Neural progenitor cell (in vitro differentiated cells): ENCODE measurements around the gene MTX1. TPM values are rescaled to one million over a fixed set of nuclear protein-coding genes. Genes with fewer than 3 reads are reported as not detected.
A peak's percentile ranks its signal among the peaks of the same experiment; 100 is the strongest.

Experiments used
- DNase-seq: peaks from one replicate; pipeline ENCODE4 v3.0.0-alpha.2; 2016; ENCODE audit warnings: low spot score
- H2AFZ ChIP-seq: fragments of 200-600 bp; sonication (generic); replicated peaks from 2 replicates; pipeline ENCODE4 v1.6.1; 2016; ENCODE audit warnings: antibody characterized with exemption
- H3F3A ChIP-seq: fragments of 200-600 bp; sonication (generic); 2 replicates; pipeline ENCODE4 v1.6.1; 2016; ENCODE audit warnings: antibody characterized with exemption, low read depth
- H3K27ac ChIP-seq: fragments of 200-600 bp; sonication (generic); 2 replicates; pipeline ENCODE4 v1.5.1; 2016; ENCODE audit warnings: mild to moderate bottlenecking
- H3K27me3 ChIP-seq: fragments of 200-600 bp; sonication (generic); 2 replicates; pipeline ENCODE4 v1.6.1; 2016; ENCODE audit warnings: mild to moderate bottlenecking, moderate library complexity
- H3K36me3 ChIP-seq: fragments of 200-600 bp; sonication (generic); 2 replicates; pipeline ENCODE4 v1.5.1; 2016
- H3K4me1 ChIP-seq: fragments of 200-600 bp; sonication (generic); 2 replicates; pipeline ENCODE4 v1.6.1; 2016; ENCODE audit warnings: mixed run types
- H3K4me2 ChIP-seq: fragments of 200-600 bp; sonication (generic); 2 replicates; pipeline ENCODE4 v1.6.1; 2016
- H3K4me3 ChIP-seq: fragments of 200-600 bp; sonication (generic); 2 replicates; pipeline ENCODE4 v1.5.1; 2016
- H3K79me2 ChIP-seq: fragments of 200-600 bp; sonication (generic); 2 replicates; pipeline ENCODE4 v1.6.1; 2016; ENCODE audit warnings: low read depth
- H3K9ac ChIP-seq: fragments of 200-600 bp; sonication (generic); 2 replicates; pipeline ENCODE4 v1.6.1; 2016
- H3K9me3 ChIP-seq: fragments of 200-600 bp; sonication (generic); 2 replicates; pipeline ENCODE4 v1.5.1; 2016; ENCODE audit warnings: low read depth
- H4K20me1 ChIP-seq: fragments of 200-600 bp; sonication (generic); 2 replicates; pipeline ENCODE4 v1.6.1; 2016; ENCODE audit warnings: low read depth
- H3K27ac Mint-ChIP-seq: 3 replicates; pipeline ENCODE4 v1.8.0; 2021; ENCODE audit warnings: mixed read lengths
- H3K27me3 Mint-ChIP-seq: 2 replicates; pipeline ENCODE4 v1.8.0; 2022; ENCODE audit warnings: low read depth, mild to moderate bottlenecking, inconsistent platforms, moderate library complexity, mixed read lengths; ENCODE audit not compliant: insufficient read depth
- H3K36me3 Mint-ChIP-seq: 3 replicates; pipeline ENCODE4 v1.8.0; 2021; ENCODE audit warnings: mixed read lengths
- H3K4me1 Mint-ChIP-seq: 3 replicates; pipeline ENCODE4 v1.8.0; 2021; ENCODE audit warnings: mixed read lengths
- H3K4me3 Mint-ChIP-seq: 3 replicates; pipeline ENCODE4 v1.8.0; 2021; ENCODE audit warnings: mild to moderate bottlenecking, moderate library complexity, mixed read lengths
- H3K9me3 Mint-ChIP-seq: 3 replicates; pipeline ENCODE4 v1.8.0; 2020; ENCODE audit warnings: mixed read lengths
- CTCF ChIP-seq: fragments of 200-600 bp; sonication (generic); IDR thresholded peaks from 2 replicates; pipeline ENCODE4 v1.5.1; 2017; ENCODE audit warnings: antibody characterized with exemption, mild to moderate bottlenecking
- EZH2 ChIP-seq: fragments of 200-600 bp; sonication (generic); IDR thresholded peaks from 2 replicates; pipeline ENCODE4 v1.6.1; 2017; ENCODE audit warnings: antibody characterized with exemption, mild to moderate bottlenecking, moderate library complexity
- EZH2phosphoT487 ChIP-seq: fragments of 200-600 bp; sonication (generic); IDR thresholded peaks from 2 replicates; pipeline ENCODE4 v1.6.1; 2017; ENCODE audit warnings: antibody characterized with exemption
- microRNA counts: library from miRNA; unstranded; fragments of <30 nt; microRNA quantifications from one replicate; lab custom pipeline; 2016
- total RNA-seq: library from RNA; depleted of rRNA; stranded (reverse); fragments of >200 nt; gene quantifications from 2 replicates; pipeline ENCODE4 v1.2.3, GENCODE V29; 2015; ENCODE audit warnings: low replicate concordance

The MTX1 gene
- total RNA-seq, 1 donor from 2014 or later: 25.6 TPM

DNA sequence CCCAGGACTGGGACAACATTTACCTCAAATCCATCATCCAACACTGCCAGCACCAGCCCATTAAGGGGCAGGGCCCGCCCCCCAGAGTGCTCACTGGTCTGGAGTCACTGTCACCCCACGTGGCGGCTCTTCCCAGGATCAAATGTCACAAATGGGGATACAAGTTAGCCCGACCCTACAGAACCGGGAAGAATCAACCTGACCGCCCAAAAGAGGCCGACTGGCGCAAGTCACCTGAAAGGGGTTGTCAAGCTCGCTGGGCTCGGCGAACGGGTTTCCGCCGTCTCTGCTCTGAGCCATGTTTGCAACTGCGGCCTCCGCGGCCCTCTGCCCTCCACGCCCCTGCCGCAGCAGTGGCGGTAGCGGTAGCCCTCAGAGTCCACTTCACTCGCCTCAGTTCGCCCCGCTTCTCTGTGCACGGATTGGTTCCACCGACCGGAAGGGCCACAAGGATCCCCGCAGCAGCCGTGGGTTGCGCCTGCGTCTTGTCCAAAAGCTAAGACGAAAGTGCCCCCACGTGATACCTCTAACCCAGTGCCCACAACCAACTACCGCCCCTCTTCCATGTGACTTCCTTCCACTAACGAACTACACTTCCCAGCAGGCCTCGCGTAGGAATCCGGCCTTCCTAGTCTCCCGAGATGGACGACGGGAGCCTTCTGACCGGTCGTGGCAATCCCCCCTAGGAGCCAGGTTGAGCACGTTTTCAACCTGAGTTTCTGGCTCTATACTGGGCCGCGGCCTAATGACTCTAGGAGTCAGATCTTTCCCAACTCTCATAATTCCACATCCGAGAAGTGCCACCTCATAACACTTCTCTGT lies 53.6 kb downstream of the MTX1 start, which contains the start of gene SCAMP3:
Gene SCAMP3, minus strand, starts transcription at position 509 of the 822 bp plus-strand sequence. Its CDS starts 209 bp downstream, at position 300.
- no peaks in the 10 kb centered on the region for H3K9me3 Mint-ChIP-seq
- H3K27me3 Mint-ChIP-seq: peaks cover 13% of the 10 kb centered on the region
- TF ChIP-seq EZH2 (no peak), EZH2phosphoT487 (no peak), CTCF (no peak)
- no peaks in the 10 kb centered on the region for H4K20me1 ChIP-seq
- peaks cover 57% of the 10 kb centered on the region for H3F3A ChIP-seq
- H2AFZ ChIP-seq: no peak within 1 kb of the TSS
- no peaks in the 10 kb centered on the region for H3K27me3 ChIP-seq
- H3K36me3 ChIP-seq: peaks cover 6% of the 10 kb centered on the region
- H3K27ac Mint-ChIP-seq: peak within 1 kb of the TSS; percentile 96
- no peaks in the 10 kb centered on the region for H3K9me3 ChIP-seq
- peak within 1 kb of the TSS; percentile 62 for H3K27ac ChIP-seq
- H3K4me2 ChIP-seq: peak within 1 kb of the TSS; percentile 81
- H3K36me3 Mint-ChIP-seq: peaks cover 31% of the 10 kb centered on the region
- H3K4me3 ChIP-seq: peak within 1 kb of the TSS; percentile 62
- H3K4me1 ChIP-seq: peaks cover 6% of the 10 kb centered on the region
- peak within 1 kb of the TSS; percentile 97 for H3K4me3 Mint-ChIP-seq
- H3K9ac ChIP-seq: peak within 1 kb of the TSS; percentile 58
- H3K4me1 Mint-ChIP-seq: peaks cover 22% of the 10 kb centered on the region
- DNase-seq: peak; percentile 97
- H3K79me2 ChIP-seq: peaks cover 19% of the 10 kb centered on the region

GRCh38 chr1:155263067-155263466 lies 54.6 kb downstream of the MTX1 start:
- Histone ChIP-seq H3K9me3 (no peaks in the 10 kb centered on the region), H2AFZ (no peak overlapping the region), H3K4me3 (no peak overlapping the region), H3F3A (peaks cover 68% of the 10 kb centered on the region), H3K27me3 (no peaks in the 10 kb centered on the region), H3K4me1 (peaks cover 6% of the 10 kb centered on the region), H3K9ac (no peak overlapping the region), H3K36me3 (peaks cover 12% of the 10 kb centered on the region), H3K27ac (no peak overlapping the region), H4K20me1 (peaks cover 8% of the 10 kb centered on the region), H3K79me2 (peaks cover 19% of the 10 kb centered on the region), H3K4me2 (no peak overlapping the region)
- DNase-seq: no peak
- Mint-ChIP-seq H3K4me1 (peaks cover 22% of the 10 kb centered on the region), H3K36me3 (peaks cover 34% of the 10 kb centered on the region), H3K27ac (no peak overlapping the region), H3K4me3 (peak overlapping the region; percentile 97), H3K9me3 (no peaks in the 10 kb centered on the region), H3K27me3 (peaks cover 13% of the 10 kb centered on the region)
- TF ChIP-seq CTCF (no peak), EZH2phosphoT487 (no peak), EZH2 (no peak)

MicroRNA genes within 50 kb of the gene (microRNA counts, 767-probe panel; counts per million panel counts)
- 9,727 counts per million, percentile 97 among the panel's probes with 10 or more counts for microRNA hsa-miR-92b-3p (lab: Ali Mortazavi, UCI)

Other genes starting within 250 kb of the MTX1 start
- gene PYGO2, start 246.9 kb upstream of the MTX1 start, total RNA-seq: 32.1 and 48.1 TPM in 2 replicates
- 69.0 and 86.5 TPM in 2 replicates for gene SHC1, start 237.9 kb upstream of the MTX1 start, total RNA-seq
- gene CKS1B, start 234.0 kb upstream of the MTX1 start, total RNA-seq: 210 and 297 TPM in 2 replicates
- 19.3 and 47.4 TPM in 2 replicates for gene FLAD1, start 225.4 kb upstream of the MTX1 start, total RNA-seq
- gene LENEP, start 215.1 kb upstream of the MTX1 start, total RNA-seq: not detected in 2 replicates
- gene ZBTB7B, start 205.9 kb upstream of the MTX1 start, total RNA-seq: 4.7 and 15.7 TPM in 2 replicates
- 1.8 and 2.0 TPM in 2 replicates for gene DCST2, start 174.9 kb upstream of the MTX1 start, total RNA-seq
- not detected in 2 replicates for gene DCST1, start 174.9 kb upstream of the MTX1 start, total RNA-seq
- 15.7 and 44.9 TPM in 2 replicates for gene ADAM15, start 157.4 kb upstream of the MTX1 start, total RNA-seq
- 10.7 and 18.4 TPM in 2 replicates for gene EFNA4, start 145.0 kb upstream of the MTX1 start, total RNA-seq
- 4.0 and 9.6 TPM in 2 replicates for gene EFNA3, start 129.9 kb upstream of the MTX1 start, total RNA-seq
- gene EFNA1, start 80.8 kb upstream of the MTX1 start, total RNA-seq: 0.34 and 0.65 TPM in 2 replicates
- gene SLC50A1, start 72.8 kb upstream of the MTX1 start, total RNA-seq: 14.4 and 29.0 TPM in 2 replicates
- 16.8 and 133 TPM in 2 replicates for gene DPM3, start 68.2 kb upstream of the MTX1 start, total RNA-seq
- gene KRTCAP2, start 35.4 kb upstream of the MTX1 start, total RNA-seq: 37.8 and 100 TPM in 2 replicates
- gene TRIM46, start 34.8 kb upstream of the MTX1 start, total RNA-seq: 3.9 and 10.2 TPM in 2 replicates
- 19.3 and 30.4 TPM in 2 replicates for gene THBS3, start 798 bp upstream of the MTX1 start, total RNA-seq
- gene ENTREP3, start 46.8 kb downstream of the MTX1 start, total RNA-seq: 4.8 and 14.9 TPM in 2 replicates
- 21.8 and 44.8 TPM in 2 replicates for gene SCAMP3, start 53.7 kb downstream of the MTX1 start, total RNA-seq
- gene CLK2, start 64.8 kb downstream of the MTX1 start, total RNA-seq: 41.7 and 62.2 TPM in 2 replicates
- gene HCN3, start 68.8 kb downstream of the MTX1 start, total RNA-seq: 1.9 and 5.9 TPM in 2 replicates
- 0.53 and 0.54 TPM in 2 replicates for gene PKLR, start 92.7 kb downstream of the MTX1 start, total RNA-seq
- 215 and 266 TPM in 2 replicates for gene FDPS, start 100.2 kb downstream of the MTX1 start, total RNA-seq
- 17.0 and 43.4 TPM in 2 replicates for gene RUSC1, start 112.2 kb downstream of the MTX1 start, total RNA-seq